GM18511 (cell line): ENCODE results near the gene HBQ1.
"Not testable (repeated sequence)": the region's sequence is repeated elsewhere in the genome, so short reads cannot be mapped to it uniquely, and the experiment has no call there.

Experiments
- ATAC-seq: cut with Tn5 transposase; IDR thresholded peaks from one replicate; pipeline ENCODE4 v1.9.1; 2021; ENCODE audit warnings: mild to moderate bottlenecking, moderate library complexity; ENCODE audit not compliant: unreplicated experiment

HBQ1 gene

GRCh38 chr16:175011-175949, 5.0 kb upstream of the HBQ1 start:
- no peak for ATAC-seq

GRCh38 chr16:176006-176405, 4.3 kb upstream of the HBQ1 start:
- ATAC-seq, result not testable (repeated sequence)

- ATAC-seq, result not testable (repeated sequence)
Observed at GRCh38 chr16:176477-177382, 3.5 kb upstream of the HBQ1 start, which contains the start of gene HBA1. Gene HBA1 (plus strand): TSS chr16:176680. CDS start chr16:176717, 37 bp downstream.

GRCh38 chr16:177394-177822, 2.9 kb upstream of the HBQ1 start:
- ATAC-seq, result no peak

- ATAC-seq, result no peak
Observed at GRCh38 chr16:177981-178667, 2.1 kb upstream of the HBQ1 start.

GRCh38 chr16:178668-179015, 1.6 kb upstream of the HBQ1 start:
- ATAC-seq, result no peak

GRCh38 chr16:179211-180092, 807 bp upstream of the HBQ1 start:
- no peak for ATAC-seq

- peak; percentile 58 for ATAC-seq
Observed at GRCh38 chr16:180681-181564, 664 bp downstream of the HBQ1 start.

GRCh38 chr16:181565-182021, 1.3 kb downstream of the HBQ1 start:
- no peak for ATAC-seq

GRCh38 chr16:183005-183404, 2.7 kb downstream of the HBQ1 start:
- ATAC-seq, result no peak

GRCh38 chr16:185213-185612, 5.0 kb downstream of the HBQ1 start:
- ATAC-seq, result no peak

- ATAC-seq, result no peak
Observed at GRCh38 chr16:185691-186090, 5.4 kb downstream of the HBQ1 start.

GRCh38 chr16:187330-187729, 7.1 kb downstream of the HBQ1 start:
- ATAC-seq, result no peak

- no peak for ATAC-seq
Observed at GRCh38 chr16:188674-189073, 8.4 kb downstream of the HBQ1 start.

- ATAC-seq, result no peak
Observed at GRCh38 chr16:189604-190186, 9.4 kb downstream of the HBQ1 start.

GRCh38 chr16:191831-192230, 11.6 kb downstream of the HBQ1 start:
- ATAC-seq, result no peak

- ATAC-seq, result no peak
Observed at GRCh38 chr16:192686-193085, 12.4 kb downstream of the HBQ1 start.

- no peak for ATAC-seq
Observed at GRCh38 chr16:193441-193840, 13.2 kb downstream of the HBQ1 start.

- no peak for ATAC-seq
Observed at GRCh38 chr16:194516-194915, 14.3 kb downstream of the HBQ1 start.
